GM19438 (cell line): ENCODE measurements around the gene DRICH1.
"Not testable (repeated sequence)": the region's sequence is repeated elsewhere in the genome, so short reads cannot be mapped to it uniquely, and the experiment has no call there.

Source experiments
- ATAC-seq: cut with Tn5 transposase; IDR thresholded peaks from one replicate; pipeline ENCODE4 v1.9.1; 2021; ENCODE audit warnings: low read depth; ENCODE audit not compliant: unreplicated experiment

DRICH1 gene

DNA sequence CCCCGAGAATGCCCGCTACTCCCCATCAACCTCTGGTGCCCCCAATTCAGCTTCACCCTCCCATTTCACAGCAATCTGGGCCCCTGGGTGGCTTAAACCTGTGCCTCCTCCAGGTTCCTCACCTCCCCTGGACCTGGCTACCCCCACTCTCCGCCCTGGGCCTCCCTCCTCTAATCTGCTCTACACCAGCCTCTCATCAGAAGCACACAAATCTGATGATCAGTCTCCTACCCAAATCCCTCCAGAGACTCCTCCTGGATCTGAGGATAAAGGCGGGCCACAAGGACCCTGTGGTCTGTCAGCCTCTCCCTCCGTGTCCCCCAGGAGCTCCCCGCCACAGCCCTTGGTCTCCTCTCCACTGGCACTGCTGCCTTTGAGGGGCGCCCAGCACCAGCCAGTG, 28.9 kb downstream of the DRICH1 start:
- ATAC-seq: no peak

GRCh38 chr22:23598805-23599518, 33.2 kb downstream of the DRICH1 start:
- ATAC-seq: no peak

- not testable (repeated sequence) for ATAC-seq
Observed at GRCh38 chr22:23597576-23598268, 34.4 kb downstream of the DRICH1 start.

DNA sequence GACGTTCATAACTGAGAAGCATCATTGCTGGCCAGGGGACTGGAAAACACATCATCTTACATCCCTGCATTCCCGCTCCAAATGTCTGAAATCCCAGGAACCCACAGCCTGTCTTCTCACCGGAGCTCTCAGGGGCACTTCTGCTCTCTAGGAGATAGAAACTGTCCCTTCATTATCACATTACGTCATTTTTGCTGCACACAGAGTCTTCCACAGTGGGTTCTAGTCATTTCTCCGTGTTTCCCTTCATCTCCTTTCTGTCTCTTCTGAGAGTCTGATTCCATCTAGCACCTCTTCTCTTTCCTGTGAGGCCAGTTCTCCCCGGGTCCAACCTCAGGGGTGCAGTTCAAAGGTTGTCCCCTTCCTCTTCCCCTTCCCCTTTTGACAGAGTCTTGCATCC, 36.2 kb downstream of the DRICH1 start:
- not testable (repeated sequence) for ATAC-seq

DNA sequence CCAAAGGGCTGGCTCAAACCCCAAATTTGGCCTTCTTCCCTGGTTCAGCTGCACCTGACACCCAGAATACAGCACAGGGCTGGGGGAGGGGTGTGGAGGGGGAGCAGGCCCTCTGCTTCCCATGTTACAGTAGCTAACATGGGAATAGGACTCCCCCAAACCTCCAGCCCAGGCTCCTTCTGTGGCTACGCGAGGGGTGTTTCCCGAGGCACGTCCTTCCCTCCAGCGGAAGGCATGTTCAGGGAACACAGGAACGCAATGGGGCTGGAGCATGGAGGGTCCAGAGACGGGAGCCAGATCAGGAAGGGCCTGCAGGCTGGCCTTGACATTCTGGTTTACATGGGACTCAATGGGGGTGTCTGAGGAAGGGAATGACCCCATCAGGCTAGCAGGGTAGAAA, 40.3 kb downstream of the DRICH1 start:
- ATAC-seq: no peak

DNA sequence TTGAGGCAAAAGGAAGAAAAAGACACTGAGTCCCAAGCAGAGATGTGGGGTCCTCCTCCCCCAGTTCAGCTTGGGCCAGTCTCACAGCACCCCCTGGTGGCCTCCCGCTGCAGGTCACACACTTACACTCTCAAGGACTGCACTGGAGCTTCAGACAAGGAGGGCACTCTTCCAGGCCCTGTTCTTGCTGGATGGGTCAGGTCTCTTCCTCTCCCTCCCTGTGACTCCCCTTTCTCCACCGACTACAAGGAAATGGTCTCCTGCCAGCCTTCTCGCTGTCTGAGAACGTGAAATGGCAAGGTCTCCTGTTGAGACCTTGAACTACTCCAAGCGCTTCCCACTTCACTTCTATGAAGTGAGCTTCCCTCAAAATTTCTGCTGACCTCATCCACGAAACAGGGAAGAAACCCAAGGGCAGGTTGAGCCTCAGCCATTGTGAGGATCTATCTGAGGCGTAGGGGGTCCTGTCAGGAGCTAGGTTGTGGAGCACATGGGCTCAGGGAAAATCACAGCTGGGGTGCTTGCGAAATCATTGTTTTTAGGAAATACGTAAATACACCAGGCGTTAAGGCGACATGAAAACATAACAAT, 40.8 kb downstream of the DRICH1 start:
- ATAC-seq: no peak

- no peak for ATAC-seq
Observed at GRCh38 chr22:23583836-23584235, 48.3 kb downstream of the DRICH1 start.

DNA sequence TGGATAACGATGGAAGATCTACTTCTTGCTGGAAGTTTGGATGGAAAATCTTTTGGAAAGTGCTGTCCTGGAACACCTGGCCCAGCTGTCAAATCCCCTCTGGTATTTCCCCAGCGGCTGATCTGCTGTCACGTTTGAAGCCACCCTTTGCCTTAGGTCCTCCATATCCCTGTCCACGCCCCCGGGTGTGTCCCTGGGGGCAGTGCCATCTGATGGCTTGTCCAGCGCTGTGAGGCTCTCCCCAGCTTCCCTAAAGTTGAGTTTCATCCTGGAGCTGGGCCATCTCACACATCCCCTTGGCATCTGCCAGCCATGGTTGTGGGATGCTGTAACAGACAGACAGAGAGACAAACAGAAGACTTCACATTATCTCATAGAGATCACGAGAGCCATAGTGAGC, 49.0 kb downstream of the DRICH1 start:
- ATAC-seq: no peak

DNA sequence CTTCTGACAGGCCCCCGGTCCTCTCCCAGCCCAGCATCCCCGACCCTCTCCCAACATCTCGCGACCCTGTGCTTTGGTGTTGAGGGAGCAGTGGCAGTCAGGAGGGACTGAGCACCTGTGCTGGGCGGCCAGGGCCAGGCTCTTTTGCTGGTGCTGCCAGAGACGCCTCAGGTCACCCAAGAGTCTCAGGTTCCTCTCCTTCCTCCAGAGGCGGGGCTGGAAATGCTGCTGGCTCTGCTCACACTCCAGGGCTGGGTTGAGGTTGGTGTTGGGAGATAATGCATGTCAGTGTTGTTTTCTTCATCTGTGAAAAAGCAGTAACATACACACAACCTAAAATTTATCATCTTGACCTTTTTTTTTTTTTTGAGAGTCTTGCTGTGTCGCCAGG, 50.9 kb downstream of the DRICH1 start:
- no peak for ATAC-seq

GRCh38 chr22:23580576-23581259, 51.4 kb downstream of the DRICH1 start:
- ATAC-seq: no peak

DNA sequence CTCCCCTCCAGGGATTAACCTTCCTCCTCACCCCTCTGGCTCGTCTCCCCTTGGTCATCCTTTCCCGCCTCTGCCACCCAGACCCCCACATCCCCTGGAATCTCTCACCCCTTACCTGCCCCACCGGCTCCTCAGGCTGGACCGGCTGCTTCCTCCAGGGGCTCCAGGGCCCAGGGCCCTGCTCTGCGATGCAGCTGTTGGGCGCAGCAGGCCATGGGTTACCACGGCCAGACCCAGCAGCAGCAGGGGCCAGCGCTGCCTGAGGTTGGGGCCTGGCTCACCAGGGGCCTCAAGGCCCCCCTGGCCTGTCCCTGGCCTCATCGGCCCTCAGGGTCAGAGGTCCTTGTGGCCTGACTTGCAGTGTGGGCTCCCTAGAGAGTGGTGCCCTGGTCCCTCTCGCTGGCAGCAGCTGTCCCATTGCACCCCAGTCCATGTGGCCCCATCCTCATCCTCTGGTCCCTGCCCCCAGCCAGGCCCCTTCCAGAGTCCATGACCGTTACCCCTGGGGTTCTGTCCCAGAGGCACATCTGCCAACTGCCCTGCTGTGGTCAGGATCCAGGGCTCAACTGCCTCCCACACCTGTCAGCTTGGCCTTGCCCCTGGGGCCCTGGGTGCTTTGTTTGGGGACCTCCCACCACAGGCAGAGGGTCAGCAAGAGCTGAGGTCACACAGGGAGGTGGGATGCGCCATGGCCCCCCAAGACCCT, 52.1 kb downstream of the DRICH1 start, which contains the start of gene IGLL1:
IGLL1 (minus strand) TSS at position 421 of the 706 bp plus-strand sequence; CDS start at position 321, 100 bp downstream.
- no peak for ATAC-seq

- no peak for ATAC-seq
Observed at GRCh38 chr22:23579280-23579679, 52.8 kb downstream of the DRICH1 start.

- ATAC-seq: no peak
Observed at GRCh38 chr22:23578306-23578705, 53.8 kb downstream of the DRICH1 start.

- no peak for ATAC-seq
Observed at GRCh38 chr22:23576681-23577080, 55.4 kb downstream of the DRICH1 start.

GRCh38 chr22:23575601-23576000, 56.5 kb downstream of the DRICH1 start:
- no peak for ATAC-seq

DNA sequence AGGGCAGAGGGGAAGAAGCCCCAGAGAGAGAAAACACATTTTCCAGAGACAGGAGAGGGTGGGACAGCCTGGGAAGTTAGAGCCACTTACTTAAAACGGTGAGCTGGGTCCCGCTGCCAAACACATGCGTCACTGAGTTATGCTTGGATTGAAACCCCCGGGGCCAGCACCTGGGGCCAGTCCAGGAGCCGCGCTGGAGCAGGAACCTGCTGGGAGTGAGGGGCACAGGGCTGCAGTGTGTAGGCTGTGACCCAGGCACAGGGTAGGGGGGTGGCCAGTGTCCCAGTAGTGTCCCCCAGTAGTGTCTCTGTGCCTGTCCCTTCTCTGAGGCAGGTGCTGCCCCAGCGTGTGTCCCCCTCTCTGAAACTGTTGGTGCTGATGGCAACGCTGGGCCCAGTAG, 57.2 kb downstream of the DRICH1 start:
- no peak for ATAC-seq

- no peak for ATAC-seq
Observed at GRCh38 chr22:23574371-23574811, 57.7 kb downstream of the DRICH1 start.

- not testable (repeated sequence) for ATAC-seq
Observed at GRCh38 chr22:23573701-23574235, 58.4 kb downstream of the DRICH1 start.

- not testable (repeated sequence) for ATAC-seq
Observed at GRCh38 chr22:23573106-23573505, 59.0 kb downstream of the DRICH1 start.

DNA sequence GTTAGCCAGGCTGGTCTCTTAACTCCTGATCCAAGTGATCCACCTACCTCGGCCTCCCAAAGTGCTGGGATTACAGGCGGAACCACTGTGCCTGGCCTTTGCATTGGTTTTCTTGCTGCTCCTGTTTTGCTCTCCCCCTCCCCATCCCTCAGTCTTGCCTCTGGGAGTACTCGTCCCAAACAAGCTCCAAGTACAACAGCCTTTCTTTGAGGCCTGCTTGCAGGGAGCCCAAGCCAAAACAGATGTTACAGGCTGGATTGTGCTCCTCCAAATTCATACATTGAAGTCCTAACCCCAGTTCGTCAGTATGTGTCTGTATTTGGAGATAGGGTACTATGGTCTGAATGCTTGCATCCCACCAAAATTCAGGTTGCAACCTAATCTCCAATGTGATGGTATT, 60.6 kb downstream of the DRICH1 start:
- ATAC-seq: no peak
